Activated T-cell treated with anti-CD3 and anti-CD28 coated beads, Interleukin-2, amount 50 U/mL, for 48 hours (primary cell): Measurements from ENCODE around the gene SARNP.
A peak's percentile ranks its signal among the peaks of the same experiment; 100 is the strongest.
"Not testable (repeated sequence)": the region's sequence is repeated elsewhere in the genome, so short reads cannot be mapped to it uniquely, and the experiment has no call there.

Experiments used
- DNase-seq, 2 experiments: peaks; one replicate each; pipeline ENCODE4 v3.0.0-alpha.2; 2020

SARNP gene

GRCh38 chr12:55817345-55818139 is at the start of gene SARNP, which contains the start of gene ORMDL2:
SARNP (minus strand) TSS chr12:55817724; CDS start chr12:55817701, 23 bp downstream.
ORMDL2 (plus strand) TSS chr12:55818041; CDS start chr12:55819000, 959 bp downstream.
- DNase-seq = peak; percentile 94 to 95

- not testable (repeated sequence) for DNase-seq
Observed at GRCh38 chr12:55866454-55867004, 49.0 kb upstream of the SARNP start.

- no peak for DNase-seq
Observed at GRCh38 chr12:55865327-55865726, 47.8 kb upstream of the SARNP start.

GRCh38 chr12:55862931-55863330 is 45.4 kb upstream of the SARNP start:
- DNase-seq = not testable (repeated sequence)

- no peak for DNase-seq
Observed at GRCh38 chr12:55862286-55862685, 44.8 kb upstream of the SARNP start.

- no peak for DNase-seq
Observed at GRCh38 chr12:55861871-55862270, 44.3 kb upstream of the SARNP start.

GRCh38 chr12:55861396-55861795 is 43.9 kb upstream of the SARNP start:
- no peak for DNase-seq

- no peak for DNase-seq
Observed at GRCh38 chr12:55852740-55853139, 35.2 kb upstream of the SARNP start.

GRCh38 chr12:55850893-55851292 is 33.4 kb upstream of the SARNP start:
- no peak for DNase-seq

- DNase-seq = no peak
Observed at GRCh38 chr12:55850401-55850800, 32.9 kb upstream of the SARNP start.

GRCh38 chr12:55849616-55850343 is 32.3 kb upstream of the SARNP start:
- DNase-seq = no peak

- peak; percentile 29 to 36 for DNase-seq
Observed at GRCh38 chr12:55847603-55848291, 30.2 kb upstream of the SARNP start.

GRCh38 chr12:55847033-55847432 is 29.5 kb upstream of the SARNP start:
- peak; percentile 46 to 59 for DNase-seq

- no peak for DNase-seq
Observed at GRCh38 chr12:55845785-55846496, 28.4 kb upstream of the SARNP start.

- DNase-seq = no peak
Observed at GRCh38 chr12:55845361-55845760, 27.8 kb upstream of the SARNP start.

GRCh38 chr12:55844961-55845360 is 27.4 kb upstream of the SARNP start:
- no peak for DNase-seq

- DNase-seq = no peak
Observed at GRCh38 chr12:55843431-55843830, 25.9 kb upstream of the SARNP start.

GRCh38 chr12:55842681-55843429 is 25.3 kb upstream of the SARNP start, which contains the start of gene MMP19:
MMP19 (minus strand) TSS chr12:55842936; CDS start chr12:55842830, 106 bp downstream.
- DNase-seq = no peak

GRCh38 chr12:55840581-55841351 is 23.2 kb upstream of the SARNP start:
- no peak for DNase-seq

- DNase-seq = no peak
Observed at GRCh38 chr12:55839345-55840140, 22.0 kb upstream of the SARNP start.
